Measurements from ENCODE around the gene ATRIP.

The ATRIP gene

GRCh38 chr3:48504051-48504946 lies 57.8 kb downstream of the ATRIP start, which contains the start of gene SHISA5:
Gene SHISA5 (minus strand): TSS chr3:48504174. CDS start chr3:48504094, 80 bp downstream.
- no peak for DNase-seq (ENCODE audit: low spot score)
- POLR2A ChIA-PET (ENCODE audit: low non-redundant PET): interaction anchor here (0.6 to 1.5 kb wide), 2 partner anchors 35 to 71 kb away, joined by 3 to 4 read pairs; no protein-coding TSS in a partner anchor
- CTCF ChIA-PET: interaction anchor here (0.8 to 1.1 kb wide), 2 partner anchors 31 to 310 kb away, joined by 4 read pairs; no protein-coding TSS in a partner anchor

GRCh38 chr3:48505146-48505545 lies 58.6 kb downstream of the ATRIP start:
- peak overlapping the region; percentile 91 for H3K27ac ChIP-seq
- TF ChIP-seq CTCF (conservative IDR thresholded peaks at IDR 0.05; ENCODE audit: low read depth): no peak
- ChIA-PET CTCF (interaction anchor here (0.8 to 1.1 kb wide), 2 partner anchors 31 to 310 kb away, joined by 4 read pairs; no protein-coding TSS in a partner anchor), POLR2A (ENCODE audit: low non-redundant PET) (interaction anchor here (0.6 to 1.5 kb wide), 2 partner anchors 36 to 72 kb away, joined by 3 to 4 read pairs; no protein-coding TSS in a partner anchor)
- no peak for DNase-seq (ENCODE audit: low spot score)

More at GRCh38 chr3:48504051-48504946, 57.8 kb downstream of the ATRIP start, which contains the start of gene SHISA5:
- H3K27ac ChIP-seq: peak within 1 kb of the TSS; percentile 91
- no peak for TF ChIP-seq CTCF (conservative IDR thresholded peaks at IDR 0.05; ENCODE audit: low read depth)

- ChIA-PET CTCF (no interaction called here), POLR2A (ENCODE audit: low non-redundant PET) (no interaction called here)
- TF ChIP-seq CTCF (conservative IDR thresholded peaks at IDR 0.05; ENCODE audit: low read depth): no peak
- H3K27ac ChIP-seq: peak overlapping the region; percentile 91
- DNase-seq (ENCODE audit: low spot score): no peak
These were observed 59.5 kb downstream of the ATRIP start for GRCh38 chr3:48505968-48506504.

- DNase-seq (ENCODE audit: low spot score): peak; percentile 86
- ChIA-PET CTCF (interaction anchor here (0.6 to 1.1 kb wide), 3 partner anchors 39 to 682 kb away, joined by 3 to 4 read pairs (median 3); no protein-coding TSS in a partner anchor), POLR2A (ENCODE audit: low non-redundant PET) (no interaction called here)
- peak; percentile 81 for TF ChIP-seq CTCF (conservative IDR thresholded peaks at IDR 0.05; ENCODE audit: low read depth)
- peak overlapping the region; percentile 91 for H3K27ac ChIP-seq
These were observed 60.9 kb downstream of the ATRIP start for GRCh38 chr3:48507256-48508061.

GRCh38 chr3:48511551-48511950 lies 65.0 kb downstream of the ATRIP start:
- no peak for DNase-seq (ENCODE audit: low spot score)
- TF ChIP-seq CTCF (conservative IDR thresholded peaks at IDR 0.05; ENCODE audit: low read depth): no peak
- H3K27ac ChIP-seq: no peak overlapping the region
- ChIA-PET CTCF (no interaction called here), POLR2A (ENCODE audit: low non-redundant PET) (no interaction called here)
